Stimulated activated CD8-positive, alpha-beta memory T cell treated with anti-CD3 and anti-CD28 coated beads, Interleukin-4, amount 100 ng/mL, for 48 hours (primary cell): ENCODE data around the gene NAA25.
"Not testable (repeated sequence)": the region's sequence is repeated elsewhere in the genome, so short reads cannot be mapped to it uniquely, and the experiment has no call there.

Experiments
- DNase-seq: peaks from one replicate; pipeline ENCODE4 v3.0.0-alpha.2; 2020

NAA25 gene

GRCh38 chr12:112007945-112008344, 100.6 kb downstream of the NAA25 start:
- DNase-seq: no peak

GRCh38 chr12:112005419-112006395, 102.9 kb downstream of the NAA25 start:
- DNase-seq: no peak

DNA sequence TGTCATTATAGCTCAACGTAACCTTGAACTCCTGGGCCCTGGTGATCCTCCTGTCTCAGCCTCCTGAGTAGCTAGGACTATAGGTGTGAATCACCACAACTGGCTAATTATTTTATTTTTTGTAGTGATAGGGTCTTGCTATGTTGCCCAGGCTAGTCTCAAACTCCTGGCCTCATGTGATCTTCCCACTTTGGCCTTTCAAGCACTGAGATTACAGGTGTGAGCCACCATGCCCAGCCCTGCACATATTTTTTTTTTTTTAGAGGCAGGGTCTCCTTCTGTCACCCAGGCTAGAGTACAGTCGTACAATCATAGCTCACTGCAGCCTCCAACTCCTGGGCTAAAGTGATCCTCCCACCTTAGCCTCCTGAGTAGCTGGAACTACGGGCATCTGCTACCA, 104.5 kb downstream of the NAA25 start:
- DNase-seq: no peak

- no peak for DNase-seq
These were observed 107.0 kb downstream of the NAA25 start for GRCh38 chr12:112001576-112001975.

- no peak for DNase-seq
These were observed 107.8 kb downstream of the NAA25 start for GRCh38 chr12:112000820-112001219.

GRCh38 chr12:111999129-111999528, 109.5 kb downstream of the NAA25 start:
- not testable (repeated sequence) for DNase-seq

DNA sequence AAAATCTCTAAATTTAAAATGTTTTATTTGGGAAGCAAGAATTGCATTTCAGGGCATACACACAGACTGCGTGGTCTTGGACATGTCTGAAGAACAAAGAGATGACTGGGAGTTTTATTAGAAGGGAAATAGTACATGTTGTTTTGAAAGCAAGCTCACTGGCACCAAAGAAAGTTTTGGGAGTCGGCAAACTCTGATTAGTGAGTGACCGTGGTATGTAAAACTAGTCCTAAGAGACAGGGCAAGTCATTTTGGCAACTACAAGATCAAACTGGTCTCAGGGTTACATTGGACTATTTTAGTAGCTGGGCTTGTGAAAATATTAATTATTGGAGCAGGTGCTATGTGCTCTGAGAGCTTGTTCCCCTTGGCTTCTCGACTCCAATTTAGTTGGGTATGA, 110.6 kb downstream of the NAA25 start:
- no peak for DNase-seq

- no peak for DNase-seq
These were observed 111.3 kb downstream of the NAA25 start for GRCh38 chr12:111997300-111997699.

- DNase-seq: no peak
These were observed 112.7 kb downstream of the NAA25 start for GRCh38 chr12:111995782-111996480.

DNA sequence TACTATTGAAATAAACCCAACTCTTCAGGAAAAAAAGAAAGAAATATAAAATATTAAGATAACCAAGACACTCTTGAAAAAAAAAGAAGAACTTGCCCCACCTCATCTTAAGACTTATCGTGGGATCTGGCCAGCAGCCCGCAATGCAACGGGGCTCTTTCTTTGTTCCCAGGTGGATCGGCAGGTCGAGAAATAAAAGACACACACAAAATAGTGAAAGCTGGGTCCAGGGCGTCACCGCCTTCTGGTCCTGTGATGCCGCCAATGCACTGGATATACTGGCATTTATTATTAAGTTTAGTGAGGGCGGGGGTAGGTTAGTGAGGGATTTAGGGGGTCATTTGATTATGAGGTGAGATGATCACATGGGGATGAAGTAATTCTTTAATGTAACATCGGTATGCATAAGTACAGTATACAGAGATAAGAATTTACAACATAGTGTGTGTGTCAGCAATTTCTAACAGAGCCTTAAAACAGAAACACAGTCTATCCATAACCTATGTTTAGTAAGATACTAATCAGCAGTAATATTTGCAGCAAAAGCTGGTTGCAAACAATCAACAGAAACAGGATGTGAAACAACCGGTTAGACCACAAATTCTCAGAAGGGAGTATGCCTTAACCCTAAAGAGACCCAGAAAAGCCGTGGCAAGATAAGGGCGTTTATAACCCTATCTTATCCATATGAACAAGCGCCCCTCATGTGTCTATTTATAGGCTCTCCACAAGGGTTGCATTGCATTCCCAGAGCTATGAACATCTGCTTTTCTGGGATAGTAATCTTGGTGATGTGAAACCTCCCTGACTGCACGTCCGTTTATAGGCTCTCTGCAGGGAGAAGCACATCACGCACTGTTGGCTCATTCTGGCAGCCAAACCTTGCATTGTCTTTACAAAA, 114.1 kb downstream of the NAA25 start:
- DNase-seq: not testable (repeated sequence)

- DNase-seq: no peak
These were observed 115.1 kb downstream of the NAA25 start for GRCh38 chr12:111993292-111994150.

DNA sequence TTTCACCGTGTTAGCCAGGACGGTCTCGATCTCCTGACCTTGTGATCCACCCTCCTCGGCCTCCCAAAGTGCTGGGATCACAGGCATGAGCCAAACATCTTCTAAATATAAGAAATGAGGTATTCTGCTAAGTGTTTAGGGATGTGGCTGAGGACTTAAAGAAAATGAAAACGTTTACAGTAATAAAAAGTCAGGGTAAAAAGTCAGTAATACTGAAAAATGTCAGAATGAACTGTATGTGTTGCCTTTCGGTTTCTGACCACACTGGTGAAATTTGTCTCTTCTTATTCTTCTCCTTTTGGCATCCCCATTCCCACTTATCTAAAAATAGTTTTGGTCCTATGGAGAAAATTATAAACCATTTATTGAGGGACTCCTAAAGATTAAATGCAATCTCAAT, 116.1 kb downstream of the NAA25 start:
- no peak for DNase-seq

DNA sequence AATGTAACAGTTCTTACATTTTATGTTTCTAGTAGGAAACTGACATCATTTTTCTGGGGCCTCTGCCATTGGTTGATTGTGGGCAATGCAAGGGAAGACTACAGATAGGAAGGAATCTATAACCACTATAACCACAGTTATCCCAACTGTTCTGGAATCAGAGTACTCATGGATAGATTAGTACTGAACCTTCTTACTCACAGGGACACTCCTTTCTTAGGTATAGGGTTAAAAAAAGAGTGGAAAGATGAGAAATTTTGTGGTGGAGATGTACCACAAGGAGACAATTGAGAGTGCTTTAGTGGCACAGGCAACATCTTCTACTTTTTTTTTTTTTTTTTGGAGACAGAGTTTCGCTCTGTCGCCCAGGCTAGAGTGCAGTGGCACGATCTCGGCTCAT, 116.6 kb downstream of the NAA25 start:
- no peak for DNase-seq

- no peak for DNase-seq
These were observed 117.0 kb downstream of the NAA25 start for GRCh38 chr12:111991535-111991934.

GRCh38 chr12:111984820-111985219, 123.8 kb downstream of the NAA25 start:
- no peak for DNase-seq

GRCh38 chr12:111981987-111982386, 126.6 kb downstream of the NAA25 start:
- no peak for DNase-seq

- DNase-seq: no peak
These were observed 128.0 kb downstream of the NAA25 start for GRCh38 chr12:111980598-111980997.

DNA sequence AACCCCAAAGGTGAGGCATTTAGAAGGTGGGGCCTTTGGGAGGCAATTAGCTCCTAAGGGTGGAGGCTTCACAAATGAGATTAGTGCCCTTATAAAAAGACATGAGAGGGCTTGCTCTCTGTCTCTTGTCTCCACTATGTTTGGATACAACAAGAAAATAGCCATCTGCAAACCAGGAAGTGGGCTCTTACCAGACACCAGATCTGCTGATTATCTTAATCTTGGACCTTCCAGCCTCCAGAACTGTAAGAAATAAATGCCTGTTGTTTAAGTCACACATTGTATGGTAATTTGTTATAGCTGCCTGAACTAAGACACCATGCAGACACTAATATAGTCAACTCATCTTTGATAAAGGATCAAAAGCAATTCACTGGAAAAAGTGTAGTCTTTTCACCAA, 130.0 kb downstream of the NAA25 start:
- DNase-seq: no peak

DNA sequence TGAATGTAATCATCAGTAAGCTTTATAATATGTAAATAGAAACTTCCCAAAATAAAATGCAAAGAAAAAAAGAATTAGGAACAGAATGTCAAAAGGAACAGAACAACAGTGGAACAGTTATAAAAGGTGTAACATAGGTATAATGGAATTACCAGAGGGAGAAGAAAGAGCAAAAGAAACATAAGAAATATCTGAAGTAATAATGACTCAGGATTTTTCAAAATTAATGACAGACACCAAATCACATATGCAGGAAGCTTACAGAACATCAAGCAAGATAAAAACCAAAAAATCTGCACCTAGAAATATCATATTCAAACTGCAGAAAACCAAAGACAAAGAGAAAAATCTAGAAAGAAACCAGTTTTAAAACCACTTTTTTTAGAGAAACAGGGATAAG, 131.7 kb downstream of the NAA25 start:
- no peak for DNase-seq
